ENCODE results near the gene FAM118B.
A peak's percentile ranks its signal among the peaks of the same experiment; 100 is the strongest.

FAM118B gene

DNA sequence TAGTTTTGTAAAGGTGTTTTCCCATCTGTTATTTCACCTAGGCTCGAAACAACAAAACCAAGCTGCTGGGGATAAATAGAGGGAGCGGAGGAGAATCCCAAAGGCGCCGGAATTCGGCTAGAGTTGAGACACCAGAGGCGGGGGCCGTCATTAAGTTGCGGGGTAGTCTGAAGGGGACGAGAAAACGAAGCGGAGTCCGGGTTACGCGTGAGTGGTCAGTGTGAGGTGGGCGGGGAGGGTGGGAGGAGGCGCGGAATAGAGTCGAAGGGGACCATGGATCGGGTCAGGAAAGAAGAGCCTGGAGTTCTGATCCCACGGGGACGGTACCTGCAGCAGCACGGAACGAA is 56.8 kb downstream of the FAM118B start:
- Histone ChIP-seq H3K36me3 (ENCODE audit: insufficient read depth, low read length) (peaks cover 52% of the 10 kb centered on the region), H2AFZ (ENCODE audit: low read length) (no peak overlapping the region), H3K9me2 (ENCODE audit: low read depth, low read length) (no peaks in the 10 kb centered on the region), H3K4me1 (ENCODE audit: insufficient read depth, low read length, severe bottlenecking) (peaks cover 18% of the 10 kb centered on the region), H3K9ac (ENCODE audit: low read length) (peak overlapping the region; percentile 86), H3K27me3 (ENCODE audit: insufficient read depth, low read length) (no peaks in the 10 kb centered on the region), H3K9me3 (ENCODE audit: low read length) (no peaks in the 10 kb centered on the region), H3K4me2 (ENCODE audit: low read length) (peak overlapping the region; percentile 78), H3K27ac (ENCODE audit: low read depth, low read length, poor library complexity, severe bottlenecking) (no peak overlapping the region), H4K20me1 (ENCODE audit: insufficient read depth, low read length) (no peaks in the 10 kb centered on the region), H3K79me2 (ENCODE audit: insufficient read depth, low read length) (peaks cover 13% of the 10 kb centered on the region), H3F3A (ENCODE audit: insufficient read depth, low read length) (no peaks in the 10 kb centered on the region), H3K4me3 (ENCODE audit: low read depth, low read length, poor library complexity, severe bottlenecking) (peak overlapping the region; percentile 95)
- TF ChIP-seq CTCF (IDR thresholded peaks at IDR 0.05; ENCODE audit: low read length): no peak
- no peak for TF ChIP-seq EZH2 (IDR thresholded peaks at IDR 0.05; ENCODE audit: borderline replicate concordance, low read length)

- H2AFZ ChIP-seq (ENCODE audit: low read length): no peak within 1 kb of the TSS
- H3K36me3 ChIP-seq (ENCODE audit: insufficient read depth, low read length): peaks cover 52% of the 10 kb centered on the region
These were observed 57.4 kb downstream of the FAM118B start, which contains the start of the genes FOXRED1 and SRPRA for GRCh38 chr11:126268708-126269579. FOXRED1 (plus strand) TSS chr11:126269154; CDS start chr11:126269207, 53 bp downstream. SRPRA (minus strand) TSS chr11:126268895; CDS start chr11:126268804, 91 bp downstream.

DNA sequence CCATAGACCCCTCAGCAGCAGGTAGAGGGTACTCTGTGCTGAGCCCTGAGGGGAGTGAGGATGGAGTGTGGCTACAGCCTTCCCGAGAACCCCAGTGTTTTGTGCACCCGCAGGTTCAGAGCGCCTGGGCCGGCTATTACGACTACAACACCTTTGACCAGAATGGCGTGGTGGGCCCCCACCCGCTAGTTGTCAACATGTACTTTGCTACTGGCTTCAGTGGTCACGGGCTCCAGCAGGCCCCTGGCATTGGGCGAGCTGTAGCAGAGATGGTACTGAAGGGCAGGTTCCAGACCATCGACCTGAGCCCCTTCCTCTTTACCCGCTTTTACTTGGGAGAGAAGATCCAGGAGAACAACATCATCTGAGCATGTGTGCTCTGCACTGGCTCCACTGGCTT is 65.7 kb downstream of the FAM118B start:
- H3K9ac ChIP-seq (ENCODE audit: low read length): no peak overlapping the region
- H3K4me1 ChIP-seq (ENCODE audit: insufficient read depth, low read length, severe bottlenecking): peaks cover 10% of the 10 kb centered on the region
- no peak overlapping the region for H3K4me3 ChIP-seq (ENCODE audit: low read depth, low read length, poor library complexity, severe bottlenecking)
- H3K9me2 ChIP-seq (ENCODE audit: low read depth, low read length): no peaks in the 10 kb centered on the region
- no peaks in the 10 kb centered on the region for H4K20me1 ChIP-seq (ENCODE audit: insufficient read depth, low read length)
- peaks cover 46% of the 10 kb centered on the region for H3K36me3 ChIP-seq (ENCODE audit: insufficient read depth, low read length)
- H3K27ac ChIP-seq (ENCODE audit: low read depth, low read length, poor library complexity, severe bottlenecking): no peak overlapping the region
- no peaks in the 10 kb centered on the region for H3F3A ChIP-seq (ENCODE audit: insufficient read depth, low read length)
- no peak overlapping the region for H3K4me2 ChIP-seq (ENCODE audit: low read length)
- H3K79me2 ChIP-seq (ENCODE audit: insufficient read depth, low read length): no peaks in the 10 kb centered on the region
- no peak overlapping the region for H2AFZ ChIP-seq (ENCODE audit: low read length)
- H3K27me3 ChIP-seq (ENCODE audit: insufficient read depth, low read length): no peaks in the 10 kb centered on the region
- no peaks in the 10 kb centered on the region for H3K9me3 ChIP-seq (ENCODE audit: low read length)
- TF ChIP-seq CTCF (IDR thresholded peaks at IDR 0.05; ENCODE audit: low read length): no peak
- no peak for TF ChIP-seq EZH2 (IDR thresholded peaks at IDR 0.05; ENCODE audit: borderline replicate concordance, low read length)

More at GRCh38 chr11:126268708-126269579, 57.4 kb downstream of the FAM118B start, which contains the start of the genes FOXRED1 and SRPRA:
- Histone ChIP-seq H3K79me2 (ENCODE audit: insufficient read depth, low read length) (peaks cover 13% of the 10 kb centered on the region), H3K27ac (ENCODE audit: low read depth, low read length, poor library complexity, severe bottlenecking) (no peak within 1 kb of the TSS), H3K4me2 (ENCODE audit: low read length) (peak within 1 kb of the TSS; percentile 78), H3K4me1 (ENCODE audit: insufficient read depth, low read length, severe bottlenecking) (peaks cover 18% of the 10 kb centered on the region), H3K9me2 (ENCODE audit: low read depth, low read length) (no peaks in the 10 kb centered on the region), H3K9me3 (ENCODE audit: low read length) (no peaks in the 10 kb centered on the region), H4K20me1 (ENCODE audit: insufficient read depth, low read length) (no peaks in the 10 kb centered on the region), H3F3A (ENCODE audit: insufficient read depth, low read length) (no peaks in the 10 kb centered on the region), H3K4me3 (ENCODE audit: low read depth, low read length, poor library complexity, severe bottlenecking) (peak within 1 kb of the TSS; percentile 95), H3K9ac (ENCODE audit: low read length) (peak within 1 kb of the TSS; percentile 89), H3K27me3 (ENCODE audit: insufficient read depth, low read length) (no peaks in the 10 kb centered on the region)
- TF ChIP-seq CTCF (IDR thresholded peaks at IDR 0.05; ENCODE audit: low read length) (no peak), EZH2 (IDR thresholded peaks at IDR 0.05; ENCODE audit: borderline replicate concordance, low read length) (no peak)
